Astrocyte (in vitro differentiated cells and primary cell): ENCODE measurements around the gene ARMH3. TPM values are rescaled to one million over a fixed set of nuclear protein-coding genes. Genes with fewer than 3 reads are reported as not detected.

Experiments
- DNase-seq: peaks from one replicate; pipeline ENCODE4 v3.0.0-alpha.2; 2010; ENCODE audit warnings: low read depth
- FAIRE-seq: peaks from 2 replicates; lab custom pipeline; 2011; peaks lifted over from hg19 to GRCh38; lab: Jason Lieb, UNC
- H2AFZ ChIP-seq: 2 replicates; pipeline ENCODE4 v1.6.0; 2012; ENCODE audit warnings: low read depth, low read length, inconsistent platforms
- H3K27ac ChIP-seq: 2 replicates; pipeline ENCODE4 v1.5.1; 2011; ENCODE audit warnings: low read depth, low read length, inconsistent platforms
- H3K27me3 ChIP-seq: 2 replicates; pipeline ENCODE4 v1.6.0; 2011; ENCODE audit warnings: low read length, inconsistent platforms; ENCODE audit not compliant: insufficient read depth
- H3K36me3 ChIP-seq: 2 replicates; pipeline ENCODE4 v1.5.1; 2011; ENCODE audit warnings: low read length, inconsistent platforms; ENCODE audit not compliant: insufficient read depth
- H3K4me1 ChIP-seq: 2 replicates; pipeline ENCODE4 v1.5.1; 2011; ENCODE audit warnings: low read length, inconsistent platforms; ENCODE audit not compliant: insufficient read depth
- H3K4me2 ChIP-seq: 2 replicates; pipeline ENCODE4 v1.6.0; 2012; ENCODE audit warnings: low read length, inconsistent platforms
- H3K4me3 ChIP-seq: 2 replicates; pipeline ENCODE4 v1.5.1; 2011; ENCODE audit warnings: low read depth, mild to moderate bottlenecking, low read length, inconsistent platforms; ENCODE audit not compliant: insufficient read depth
- H3K79me2 ChIP-seq: 2 replicates; pipeline ENCODE4 v1.6.0; 2012; ENCODE audit warnings: mild to moderate bottlenecking, low read length, inconsistent platforms; ENCODE audit not compliant: insufficient read depth
- H3K9ac ChIP-seq: 2 replicates; pipeline ENCODE4 v1.6.0; 2012; ENCODE audit warnings: mild to moderate bottlenecking, low read length, inconsistent platforms
- H3K9me3 ChIP-seq: 2 replicates; pipeline ENCODE4 v1.5.1; 2012; ENCODE audit warnings: low read depth, mild to moderate bottlenecking, low read length, inconsistent platforms; ENCODE audit not compliant: insufficient read depth
- H4K20me1 ChIP-seq: 2 replicates; pipeline ENCODE4 v1.6.0; 2012; ENCODE audit warnings: low read length, inconsistent platforms; ENCODE audit not compliant: insufficient read depth
- H3K27ac Mint-ChIP-seq: one replicate; pipeline ENCODE4 v1.8.0; 2021; ENCODE audit warnings: mild to moderate bottlenecking, mixed read lengths; ENCODE audit not compliant: unreplicated experiment
- H3K27me3 Mint-ChIP-seq: one replicate; pipeline ENCODE4 v1.8.0; 2021; ENCODE audit warnings: low read depth, mixed read lengths; ENCODE audit not compliant: unreplicated experiment
- H3K36me3 Mint-ChIP-seq: one replicate; pipeline ENCODE4 v1.8.0; 2021; ENCODE audit warnings: low read depth, mixed read lengths; ENCODE audit not compliant: unreplicated experiment
- H3K4me1 Mint-ChIP-seq: one replicate; pipeline ENCODE4 v1.8.0; 2021; ENCODE audit warnings: low read depth, mixed read lengths; ENCODE audit not compliant: unreplicated experiment
- H3K4me3 Mint-ChIP-seq: one replicate; pipeline ENCODE4 v1.8.0; 2021; ENCODE audit warnings: mild to moderate bottlenecking, moderate library complexity, mixed read lengths; ENCODE audit not compliant: unreplicated experiment
- H3K9me3 Mint-ChIP-seq: one replicate; pipeline ENCODE4 v1.8.0; 2021; ENCODE audit warnings: mild to moderate bottlenecking, mixed read lengths; ENCODE audit not compliant: unreplicated experiment
- CTCF ChIP-seq: IDR thresholded peaks from 2 replicates; pipeline ENCODE4 v1.5.1; 2011; ENCODE audit warnings: low read depth, mild to moderate bottlenecking, inconsistent platforms, low read length, moderate library complexity; ENCODE audit not compliant: insufficient read depth
- EZH2 ChIP-seq: IDR thresholded peaks from 2 replicates; pipeline ENCODE4 v1.6.1; 2012; ENCODE audit warnings: mild to moderate bottlenecking, low read length, inconsistent platforms; ENCODE audit not compliant: insufficient read depth
- total RNA-seq: library from RNA; stranded (reverse); gene quantifications from 2 replicates; pipeline ENCODE4 v1.2.1, GENCODE V29; 2021

The ARMH3 gene
- total RNA-seq, 1 donor from 2014 or later, result 22.6 TPM

- no peaks in the 10 kb centered on the region for H3K9me3 Mint-ChIP-seq
- Histone ChIP-seq H3K4me1 (no peaks in the 10 kb centered on the region), H3K9me3 (no peaks in the 10 kb centered on the region), H3K4me3 (no peak overlapping the region), H4K20me1 (no peaks in the 10 kb centered on the region), H2AFZ (no peak overlapping the region), H3K4me2 (no peak overlapping the region), H3K36me3 (no peaks in the 10 kb centered on the region), H3K9ac (no peak overlapping the region), H3K27ac (no peak overlapping the region), H3K79me2 (no peaks in the 10 kb centered on the region), H3K27me3 (no peaks in the 10 kb centered on the region)
- FAIRE-seq (no peak), DNase-seq (no peak)
- no peak for TF ChIP-seq CTCF
- TF ChIP-seq EZH2, result no peak
- no peaks in the 10 kb centered on the region for H3K27me3 Mint-ChIP-seq
- H3K36me3 Mint-ChIP-seq, result peaks cover 7% of the 10 kb centered on the region
- H3K4me3 Mint-ChIP-seq, result no peak overlapping the region
- H3K4me1 Mint-ChIP-seq, result no peaks in the 10 kb centered on the region
- H3K27ac Mint-ChIP-seq, result no peak overlapping the region
These were observed 40.5 kb upstream of the ARMH3 start for GRCh38 chr10:102096449-102096848.

- H4K20me1 ChIP-seq, result no peaks in the 10 kb centered on the region
- H3K27ac ChIP-seq, result no peak overlapping the region
- no peaks in the 10 kb centered on the region for H3K9me3 ChIP-seq
- H3K4me2 ChIP-seq, result no peak overlapping the region
- DNase-seq (no peak), FAIRE-seq (no peak)
- H3K79me2 ChIP-seq, result no peaks in the 10 kb centered on the region
- Mint-ChIP-seq H3K4me1 (peaks cover 7% of the 10 kb centered on the region), H3K27me3 (no peaks in the 10 kb centered on the region), H3K36me3 (peaks cover 12% of the 10 kb centered on the region), H3K9me3 (no peaks in the 10 kb centered on the region), H3K4me3 (no peak overlapping the region), H3K27ac (no peak overlapping the region)
- no peak overlapping the region for H3K9ac ChIP-seq
- no peak overlapping the region for H3K4me3 ChIP-seq
- no peaks in the 10 kb centered on the region for H3K4me1 ChIP-seq
- H3K27me3 ChIP-seq, result no peaks in the 10 kb centered on the region
- no peak overlapping the region for H2AFZ ChIP-seq
- no peak for TF ChIP-seq EZH2
- TF ChIP-seq CTCF, result no peak
- H3K36me3 ChIP-seq, result no peaks in the 10 kb centered on the region
These were observed 34.8 kb upstream of the ARMH3 start for GRCh38 chr10:102090772-102091171.

- H4K20me1 ChIP-seq, result no peaks in the 10 kb centered on the region
- H3K79me2 ChIP-seq, result no peaks in the 10 kb centered on the region
- FAIRE-seq, result no peak
- H3K36me3 ChIP-seq, result no peaks in the 10 kb centered on the region
- no peak overlapping the region for H3K4me2 ChIP-seq
- H3K4me3 ChIP-seq, result no peak overlapping the region
- no peaks in the 10 kb centered on the region for H3K27me3 ChIP-seq
- no peaks in the 10 kb centered on the region for H3K9me3 Mint-ChIP-seq
- H3K36me3 Mint-ChIP-seq, result peaks cover 14% of the 10 kb centered on the region
- H2AFZ ChIP-seq, result no peak overlapping the region
- no peaks in the 10 kb centered on the region for H3K9me3 ChIP-seq
- H3K4me1 ChIP-seq, result no peaks in the 10 kb centered on the region
- H3K27ac Mint-ChIP-seq, result no peak overlapping the region
- no peak overlapping the region for H3K4me3 Mint-ChIP-seq
- TF ChIP-seq CTCF (no peak), EZH2 (no peak)
- no peak overlapping the region for H3K27ac ChIP-seq
- DNase-seq, result no peak
- no peaks in the 10 kb centered on the region for H3K27me3 Mint-ChIP-seq
- H3K4me1 Mint-ChIP-seq, result peaks cover 7% of the 10 kb centered on the region
- H3K9ac ChIP-seq, result no peak overlapping the region
These were observed 30.2 kb upstream of the ARMH3 start for GRCh38 chr10:102086196-102086595.
